ENCODE measurements around the gene RBMS3.

Gene RBMS3

DNA sequence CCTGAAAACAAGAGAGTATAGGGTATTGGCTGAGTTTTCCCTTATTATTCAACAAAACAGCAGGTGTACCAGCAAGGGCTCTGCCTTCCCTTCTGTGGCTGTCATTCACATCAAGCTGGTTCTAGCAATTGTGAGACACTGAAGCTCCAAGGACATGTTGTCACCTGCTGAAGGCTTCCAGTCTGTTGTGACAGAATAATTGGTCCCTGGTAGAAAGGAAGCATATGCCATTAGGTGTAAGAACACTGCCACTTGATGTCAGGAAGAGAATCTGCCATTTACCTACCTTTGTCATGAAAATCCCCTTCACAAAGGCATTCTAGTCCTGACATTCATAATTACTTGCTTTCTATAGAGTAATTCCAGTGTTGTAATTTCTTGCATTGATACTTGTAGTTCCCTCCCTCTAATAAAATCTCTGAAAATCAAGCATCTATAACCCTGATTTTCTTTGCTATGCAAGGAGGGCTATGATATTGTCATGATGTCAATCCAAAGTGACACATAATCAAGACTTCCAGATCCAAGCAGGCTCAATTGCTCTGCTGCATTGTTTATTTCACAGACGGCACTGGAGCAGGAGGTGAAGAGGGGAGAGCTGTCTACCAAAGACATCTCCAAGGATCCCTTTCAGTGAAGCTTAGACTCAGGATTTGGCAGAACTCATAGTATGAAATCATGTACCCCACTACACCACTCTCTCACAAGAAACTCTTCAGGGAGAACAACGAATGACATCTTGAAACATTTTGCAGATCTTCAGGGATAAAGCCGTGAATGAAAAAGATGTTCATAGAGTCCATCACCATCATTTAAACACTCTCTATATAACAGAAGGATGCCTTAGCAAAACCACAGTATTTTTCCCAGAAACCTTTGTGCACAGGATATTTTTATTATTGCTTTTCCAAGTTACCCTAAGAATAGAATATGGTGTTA, 425.3 kb downstream of the RBMS3 start:
- WGBS (ENCODE audit: insufficient coverage, insufficient read length) = no CpG with 5 or more reads among the region's 3 CpGs
- Histone ChIP-seq H3K4me1 (ENCODE audit: control insufficient read depth, insufficient read depth, low read length) (no peaks in the 10 kb centered on the region), H3K36me3 (ENCODE audit: control insufficient read depth, insufficient read depth, low read length) (no peaks in the 10 kb centered on the region; the same call in 1 of the 2 replicates), H3K4me3 (ENCODE audit: low read length) (no peak overlapping the region), H3K9me3 (ENCODE audit: control insufficient read depth, insufficient read depth, low read length) (0 out of 2 replicates have a peak, but pooled peaks cover 2% of the 10 kb centered on the region), H3K27me3 (ENCODE audit: control insufficient read depth, insufficient read depth, low read length) (no peaks in the 10 kb centered on the region), H3K27ac (ENCODE audit: low read length) (no peak overlapping the region)
- no peak for DNase-seq (ENCODE audit: low read depth, low spot score)

DNA sequence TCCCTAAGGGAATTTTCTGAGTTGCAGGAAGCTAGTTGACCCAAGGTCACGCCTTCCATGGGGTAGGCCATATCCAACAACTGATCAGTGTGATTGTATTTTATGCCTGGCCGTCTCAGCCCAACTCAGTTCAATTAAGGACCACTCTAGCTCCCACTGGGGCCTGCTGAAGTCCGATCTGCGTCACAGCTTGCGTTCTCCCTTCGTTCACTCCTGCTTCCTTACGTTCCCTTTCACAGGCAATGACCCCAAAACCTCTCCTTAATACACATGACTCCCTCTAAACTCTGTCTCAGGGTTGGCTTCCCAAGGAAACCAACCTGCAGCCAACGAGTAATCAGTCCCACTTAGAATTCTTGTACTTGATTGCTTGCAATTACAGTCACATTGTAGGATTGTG, 428.0 kb downstream of the RBMS3 start:
- no peak for DNase-seq (ENCODE audit: low read depth, low spot score)
- Histone ChIP-seq H3K27me3 (ENCODE audit: control insufficient read depth, insufficient read depth, low read length) (no peaks in the 10 kb centered on the region), H3K36me3 (ENCODE audit: control insufficient read depth, insufficient read depth, low read length) (no peaks in the 10 kb centered on the region), H3K27ac (ENCODE audit: low read length) (no peak overlapping the region), H3K4me1 (ENCODE audit: control insufficient read depth, insufficient read depth, low read length) (no peaks in the 10 kb centered on the region), H3K4me3 (ENCODE audit: low read length) (no peak overlapping the region), H3K9me3 (ENCODE audit: control insufficient read depth, insufficient read depth, low read length) (no peaks in the 10 kb centered on the region)
- WGBS (ENCODE audit: insufficient coverage, insufficient read length) = no CpG with 5 or more reads among the region's 8 CpGs

DNA sequence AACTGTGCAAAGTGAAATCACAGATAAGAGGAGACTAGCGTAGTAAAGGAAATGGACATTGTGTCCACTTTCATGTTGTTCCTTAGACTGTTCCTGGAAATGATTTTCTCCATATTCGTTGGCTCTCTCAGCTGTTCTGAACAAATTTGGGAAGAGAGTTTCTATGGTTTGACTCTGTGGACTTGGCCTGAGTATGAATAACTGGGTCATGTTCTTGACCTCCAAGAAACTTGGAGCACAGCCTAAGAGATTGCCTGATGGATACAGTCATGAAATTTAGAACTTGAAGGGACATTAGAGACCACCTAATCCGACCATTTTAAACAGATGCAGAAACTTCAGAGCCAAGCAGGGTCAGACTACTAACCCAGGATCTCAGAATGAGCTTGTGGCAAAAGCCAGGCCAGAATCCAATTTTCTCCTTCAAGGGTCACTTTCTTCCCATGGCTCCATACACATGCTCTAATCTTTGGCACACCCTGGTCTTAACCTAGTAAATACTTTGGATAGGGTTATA, 430.4 kb downstream of the RBMS3 start:
- H3K9me3 ChIP-seq (ENCODE audit: control insufficient read depth, insufficient read depth, low read length) = no peaks in the 10 kb centered on the region
- no peaks in the 10 kb centered on the region for H3K36me3 ChIP-seq (ENCODE audit: control insufficient read depth, insufficient read depth, low read length)
- H3K27ac ChIP-seq (ENCODE audit: low read length) = no peak overlapping the region
- H3K4me1 ChIP-seq (ENCODE audit: control insufficient read depth, insufficient read depth, low read length) = no peaks in the 10 kb centered on the region
- no peak for DNase-seq (ENCODE audit: low read depth, low spot score)
- H3K4me3 ChIP-seq (ENCODE audit: low read length) = no peak overlapping the region
- H3K27me3 ChIP-seq (ENCODE audit: control insufficient read depth, insufficient read depth, low read length) = no peaks in the 10 kb centered on the region
- WGBS (ENCODE audit: insufficient coverage, insufficient read length) = no CpG with 5 or more reads among the region's 3 CpGs

DNA sequence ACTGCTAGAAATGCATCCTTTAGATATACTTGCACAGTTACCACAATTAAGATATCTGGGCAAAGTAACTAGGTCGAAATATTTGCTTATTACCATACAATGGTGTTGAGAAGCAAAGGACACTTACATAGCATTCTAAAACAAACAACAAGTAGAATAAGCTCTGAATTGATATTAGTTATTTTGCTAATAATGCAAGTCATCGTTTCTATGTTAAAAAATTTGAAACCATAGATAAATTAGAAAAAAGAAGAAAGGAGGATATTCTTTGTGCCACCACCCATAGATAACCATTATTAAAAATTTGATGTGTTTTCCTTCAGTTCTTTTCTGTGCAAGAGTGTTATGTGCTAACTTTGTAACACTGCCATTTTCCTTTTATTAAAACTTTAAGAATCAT, 435.3 kb downstream of the RBMS3 start:
- Histone ChIP-seq H3K27me3 (ENCODE audit: control insufficient read depth, insufficient read depth, low read length) (no peaks in the 10 kb centered on the region), H3K27ac (ENCODE audit: low read length) (no peak overlapping the region), H3K36me3 (ENCODE audit: control insufficient read depth, insufficient read depth, low read length) (no peaks in the 10 kb centered on the region), H3K4me1 (ENCODE audit: control insufficient read depth, insufficient read depth, low read length) (no peaks in the 10 kb centered on the region), H3K4me3 (ENCODE audit: low read length) (no peak overlapping the region), H3K9me3 (ENCODE audit: control insufficient read depth, insufficient read depth, low read length) (no peaks in the 10 kb centered on the region)
- WGBS (ENCODE audit: insufficient coverage, insufficient read length) = no CpG with 5 or more reads among the region's 2 CpGs
- DNase-seq (ENCODE audit: low read depth, low spot score) = no peak

DNA sequence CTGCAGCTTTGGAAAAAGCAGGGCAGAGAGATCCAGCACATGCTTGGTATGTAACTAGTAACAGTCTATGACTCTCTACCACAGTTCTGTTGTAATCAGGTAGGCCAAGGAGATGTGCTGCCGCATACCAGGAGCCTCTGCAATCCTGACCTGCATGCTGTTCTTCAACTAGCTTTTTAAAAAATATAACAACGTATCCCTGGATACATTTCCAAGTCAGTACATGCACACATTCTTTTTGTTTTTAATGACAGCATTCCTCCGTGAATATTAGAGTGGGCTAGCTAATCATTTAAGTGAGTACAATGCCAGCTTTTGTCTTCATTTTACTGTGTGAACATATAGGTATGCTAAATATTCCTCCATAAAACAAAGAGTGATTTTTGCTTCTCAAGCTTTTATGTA, 437.8 kb downstream of the RBMS3 start:
- Histone ChIP-seq H3K4me3 (ENCODE audit: low read length) (no peak overlapping the region), H3K27ac (ENCODE audit: low read length) (no peak overlapping the region), H3K4me1 (ENCODE audit: control insufficient read depth, insufficient read depth, low read length) (no peaks in the 10 kb centered on the region), H3K9me3 (ENCODE audit: control insufficient read depth, insufficient read depth, low read length) (no peaks in the 10 kb centered on the region), H3K27me3 (ENCODE audit: control insufficient read depth, insufficient read depth, low read length) (no peaks in the 10 kb centered on the region), H3K36me3 (ENCODE audit: control insufficient read depth, insufficient read depth, low read length) (no peaks in the 10 kb centered on the region)
- WGBS (ENCODE audit: insufficient coverage, insufficient read length) = no CpG with 5 or more reads among the region's 3 CpGs
- DNase-seq (ENCODE audit: low read depth, low spot score) = no peak

DNA sequence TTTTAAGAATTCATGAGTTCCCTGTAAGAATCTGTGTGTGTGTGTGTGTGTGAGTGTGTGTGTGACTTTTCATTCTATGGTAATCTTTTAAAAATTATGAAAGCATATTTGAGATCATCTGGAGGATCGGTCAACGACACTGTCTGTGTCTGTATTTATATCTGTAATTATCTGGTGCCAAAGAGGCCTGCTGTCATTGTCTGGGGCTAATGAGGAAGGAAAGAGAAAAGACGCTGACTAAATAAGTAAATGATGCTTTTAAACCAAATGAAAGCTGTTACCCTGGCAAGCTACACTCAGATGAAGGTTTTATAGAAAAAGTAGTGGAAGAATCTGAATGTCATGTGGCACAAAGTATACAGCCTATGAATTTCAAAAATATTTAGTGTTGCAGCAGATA, 439.8 kb downstream of the RBMS3 start:
- H3K4me1 ChIP-seq (ENCODE audit: control insufficient read depth, insufficient read depth, low read length) = no peaks in the 10 kb centered on the region
- no peak overlapping the region for H3K4me3 ChIP-seq (ENCODE audit: low read length)
- no peak for DNase-seq (ENCODE audit: low read depth, low spot score)
- no CpG with 5 or more reads among the region's 3 CpGs for WGBS (ENCODE audit: insufficient coverage, insufficient read length)
- no peaks in the 10 kb centered on the region for H3K9me3 ChIP-seq (ENCODE audit: control insufficient read depth, insufficient read depth, low read length)
- H3K36me3 ChIP-seq (ENCODE audit: control insufficient read depth, insufficient read depth, low read length) = no peaks in the 10 kb centered on the region
- H3K27me3 ChIP-seq (ENCODE audit: control insufficient read depth, insufficient read depth, low read length) = no peaks in the 10 kb centered on the region
- H3K27ac ChIP-seq (ENCODE audit: low read length) = no peak overlapping the region

DNA sequence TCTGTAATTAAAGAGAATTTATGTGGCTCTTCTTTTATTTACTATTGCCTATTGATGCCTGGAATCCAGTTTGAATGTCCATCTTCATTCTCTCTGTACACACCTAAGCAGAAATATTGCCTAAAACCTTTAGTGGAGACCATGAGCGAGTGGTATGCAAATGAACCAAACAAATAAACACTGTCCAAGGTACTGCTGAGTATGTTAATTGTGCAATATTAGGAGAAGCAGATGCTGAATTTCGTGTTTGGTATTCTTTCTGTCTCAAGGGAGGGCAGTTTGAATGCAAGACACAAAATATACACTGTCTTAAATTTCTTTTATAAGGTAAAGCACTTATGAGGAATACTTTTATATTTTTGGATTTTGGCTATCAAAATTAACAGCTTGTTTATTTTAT, 440.9 kb downstream of the RBMS3 start:
- H3K36me3 ChIP-seq (ENCODE audit: control insufficient read depth, insufficient read depth, low read length) = no peaks in the 10 kb centered on the region
- H3K9me3 ChIP-seq (ENCODE audit: control insufficient read depth, insufficient read depth, low read length) = no peaks in the 10 kb centered on the region
- no CpG with 5 or more reads among the region's 2 CpGs for WGBS (ENCODE audit: insufficient coverage, insufficient read length)
- no peak overlapping the region for H3K27ac ChIP-seq (ENCODE audit: low read length)
- no peaks in the 10 kb centered on the region for H3K4me1 ChIP-seq (ENCODE audit: control insufficient read depth, insufficient read depth, low read length)
- H3K4me3 ChIP-seq (ENCODE audit: low read length) = no peak overlapping the region
- DNase-seq (ENCODE audit: low read depth, low spot score) = no peak
- H3K27me3 ChIP-seq (ENCODE audit: control insufficient read depth, insufficient read depth, low read length) = no peaks in the 10 kb centered on the region

DNA sequence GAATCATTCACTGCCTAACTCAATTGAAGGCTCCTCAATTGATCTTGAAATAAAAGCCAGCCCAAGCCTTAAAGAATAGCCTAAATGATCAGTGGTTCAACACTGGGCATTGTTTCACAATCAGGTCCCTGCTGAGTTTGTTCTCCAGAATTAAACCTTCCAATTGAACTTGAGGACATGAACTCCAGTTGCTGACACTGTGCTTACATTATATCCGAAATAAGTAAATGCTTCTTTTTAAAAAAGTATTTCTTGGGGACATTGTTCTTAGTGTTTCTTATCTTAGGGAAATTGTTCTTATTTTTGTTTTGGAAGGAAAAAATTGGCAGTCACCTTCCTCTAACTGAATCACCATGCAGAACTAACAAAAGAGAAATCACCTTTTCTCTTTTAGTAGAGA, 450.2 kb downstream of the RBMS3 start:
- Histone ChIP-seq H3K9me3 (ENCODE audit: control insufficient read depth, insufficient read depth, low read length) (no peaks in the 10 kb centered on the region), H3K36me3 (ENCODE audit: control insufficient read depth, insufficient read depth, low read length) (no peaks in the 10 kb centered on the region), H3K27me3 (ENCODE audit: control insufficient read depth, insufficient read depth, low read length) (no peaks in the 10 kb centered on the region), H3K27ac (ENCODE audit: low read length) (no peak overlapping the region), H3K4me3 (ENCODE audit: low read length) (no peak overlapping the region), H3K4me1 (ENCODE audit: control insufficient read depth, insufficient read depth, low read length) (no peaks in the 10 kb centered on the region)
- DNase-seq (ENCODE audit: low read depth, low spot score) = no peak
- WGBS (ENCODE audit: insufficient coverage, insufficient read length) = no CpG with 5 or more reads among the region's 1 CpG

DNA sequence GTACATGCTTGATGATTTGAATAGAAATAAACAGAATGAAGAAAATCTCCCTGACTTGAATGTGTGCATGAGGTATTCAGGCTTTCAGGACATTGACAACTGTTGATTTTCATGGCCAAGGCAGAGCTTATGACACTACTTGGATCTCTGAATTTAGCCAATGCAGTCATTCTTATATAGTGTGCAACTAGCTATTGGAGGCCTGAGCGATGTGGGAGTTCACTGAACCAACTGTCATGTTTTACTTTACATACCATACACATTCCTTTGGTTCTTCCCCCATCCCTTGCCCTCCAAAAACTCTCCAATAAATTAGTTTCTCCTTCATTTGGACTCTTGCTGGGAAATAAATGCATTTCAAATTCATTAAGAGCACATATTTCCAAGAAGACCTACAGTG, 460.4 kb downstream of the RBMS3 start:
- H3K4me3 ChIP-seq (ENCODE audit: low read length) = no peak overlapping the region
- WGBS (ENCODE audit: insufficient coverage, insufficient read length) = no CpG with 5 or more reads among the region's 1 CpG
- no peak overlapping the region for H3K27ac ChIP-seq (ENCODE audit: low read length)
- no peaks in the 10 kb centered on the region for H3K27me3 ChIP-seq (ENCODE audit: control insufficient read depth, insufficient read depth, low read length)
- no peaks in the 10 kb centered on the region for H3K36me3 ChIP-seq (ENCODE audit: control insufficient read depth, insufficient read depth, low read length)
- DNase-seq (ENCODE audit: low read depth, low spot score) = no peak
- no peaks in the 10 kb centered on the region for H3K9me3 ChIP-seq (ENCODE audit: control insufficient read depth, insufficient read depth, low read length)
- H3K4me1 ChIP-seq (ENCODE audit: control insufficient read depth, insufficient read depth, low read length) = peaks cover 1% of the 10 kb centered on the region; the same call in 1 of the 2 replicates

DNA sequence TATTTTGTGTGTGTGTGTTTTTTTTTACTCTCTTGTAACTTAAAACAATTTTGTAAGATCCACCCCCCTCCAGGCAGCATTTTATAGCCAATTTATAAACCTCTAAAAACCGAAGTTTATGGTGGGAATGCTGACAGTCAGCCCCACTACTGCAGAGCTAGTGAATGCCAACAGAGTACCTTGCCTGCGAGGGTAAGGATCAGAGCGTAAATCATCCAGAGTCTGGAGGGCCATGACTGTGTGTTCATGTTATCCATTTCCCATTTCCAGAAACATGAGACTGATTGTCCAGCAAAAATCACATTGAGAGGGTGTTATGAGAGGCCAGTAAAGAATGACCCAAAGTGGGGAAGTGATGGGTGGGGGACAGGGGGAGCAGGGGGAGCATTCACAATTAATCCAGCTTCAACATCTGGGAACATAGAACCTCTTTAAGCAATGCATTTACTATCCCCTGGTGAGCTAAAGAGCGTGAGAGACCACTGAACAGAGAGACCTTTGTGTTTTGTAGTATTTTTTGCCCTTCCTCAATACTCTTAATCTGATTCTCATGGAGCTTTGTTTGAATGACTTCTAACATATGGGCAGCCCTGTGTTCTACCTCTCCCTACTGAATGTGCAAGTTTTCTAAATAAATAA, 464.5 kb downstream of the RBMS3 start:
- Histone ChIP-seq H3K27ac (ENCODE audit: low read length) (no peak overlapping the region), H3K4me3 (ENCODE audit: low read length) (no peak overlapping the region), H3K27me3 (ENCODE audit: control insufficient read depth, insufficient read depth, low read length) (no peaks in the 10 kb centered on the region), H3K4me1 (ENCODE audit: control insufficient read depth, insufficient read depth, low read length) (no peaks in the 10 kb centered on the region), H3K36me3 (ENCODE audit: control insufficient read depth, insufficient read depth, low read length) (no peaks in the 10 kb centered on the region), H3K9me3 (ENCODE audit: control insufficient read depth, insufficient read depth, low read length) (no peaks in the 10 kb centered on the region)
- no peak for DNase-seq (ENCODE audit: low read depth, low spot score)
- no CpG with 5 or more reads among the region's 4 CpGs for WGBS (ENCODE audit: insufficient coverage, insufficient read length)

Data from iPS DF 6.9 (cell line).